HepG2 (cell line): ENCODE results near the gene RGP1. TPM values are rescaled to one million over a fixed set of nuclear protein-coding genes. Genes with fewer than 3 reads are reported as not detected.

ENCODE experiments used
- FOXK1 ChIP-seq: sonication (generic); formaldehyde crosslinking; IDR thresholded peaks from 2 replicates; pipeline ENCODE4 v1.4.0; 2020; ENCODE audit warnings: low read depth, missing genetic modification reagents, borderline replicate concordance
- GFI1 ChIP-seq: sonication (generic); formaldehyde crosslinking; IDR thresholded peaks from 2 replicates; pipeline ENCODE4 v1.5.0; 2020; ENCODE audit warnings: missing genetic modification reagents, mild to moderate bottlenecking, borderline replicate concordance
- KLF12 ChIP-seq: sonication (generic); formaldehyde crosslinking; IDR thresholded peaks from 2 replicates; pipeline ENCODE4 v1.4.0; 2020; ENCODE audit warnings: missing genetic modification reagents, borderline replicate concordance
- MAFK ChIP-seq, 2 experiments: IDR thresholded peaks in 1 of 2; conservative IDR thresholded peaks in 1 of 2; 2 replicates each; pipeline ENCODE4 v1.6.1; 2011; ENCODE audit warnings: improper control_type of control experiment in 2 of 2, low read length in 2 of 2
- TSC22D2 ChIP-seq: sonication (generic); formaldehyde crosslinking; IDR thresholded peaks from 2 replicates; pipeline ENCODE4 v1.5.1; 2020; ENCODE audit warnings: missing genetic modification reagents, mild to moderate bottlenecking, borderline replicate concordance
- ZFP82 ChIP-seq: sonication (generic); formaldehyde crosslinking; IDR thresholded peaks from 2 replicates; pipeline ENCODE4 v1.5.1; 2020; ENCODE audit warnings: mild to moderate bottlenecking, missing genetic modification reagents, borderline replicate concordance
- ZNF232 ChIP-seq: sonication (generic); formaldehyde crosslinking; IDR thresholded peaks from 2 replicates; pipeline ENCODE4 v1.4.0; 2020; ENCODE audit warnings: missing genetic modification reagents, borderline replicate concordance
- ZNF253 ChIP-seq: sonication (generic); formaldehyde crosslinking; IDR thresholded peaks from 2 replicates; pipeline ENCODE4 v1.8.0; 2022; ENCODE audit warnings: mild to moderate bottlenecking, missing genetic modification reagents, borderline replicate concordance
- polyA plus RNA-seq, 8 experiments: library from polyadenylated mRNA; depleted of rRNA in 3 of 8; stranded (reverse) in 7 of 8; unstranded in 1 of 8; fragments of >200 nt; fragmentation: Illumina TruSeq in 4 of 8; extraction: Trizol in 4 of 8; gene quantifications; 2 replicates each; pipeline versions ENCODE4 v1.2.1 to v1.2.3, GENCODE V29; 2011 to 2016; ENCODE audit warnings: low read depth in 4 of 8, missing spikeins in 1 of 8, mixed read lengths in 1 of 8; ENCODE audit not compliant: insufficient read depth in 1 of 8
- total RNA-seq, 5 experiments: library from RNA; depleted of rRNA; stranded (reverse); fragments of >200 nt; fragmentation: Illumina TruSeq; extraction: Trizol; gene quantifications; 2 replicates each; pipeline ENCODE4 v1.2.3, GENCODE V29; 2016; ENCODE audit warnings: low read depth in 1 of 5
- TF ChIP-seq, protein P1 (sequence below): sonication (generic); formaldehyde crosslinking; IDR thresholded peaks from 2 replicates; pipeline ENCODE4 v1.9.0; 2022; ENCODE audit warnings: missing genetic modification reagents, mild to moderate bottlenecking, borderline replicate concordance
- TF ChIP-seq, protein P2 (sequence below): IDR thresholded peaks from 2 replicates; pipeline ENCODE4 v1.6.1; 2016; ENCODE audit warnings: mild to moderate bottlenecking
- TF ChIP-seq, protein P3 (sequence below): sonication (generic); formaldehyde crosslinking; IDR thresholded peaks from 2 replicates; pipeline ENCODE4 v1.9.0; 2021; ENCODE audit warnings: missing genetic modification reagents, mild to moderate bottlenecking, borderline replicate concordance
- TF ChIP-seq, protein P4 (sequence below): IDR thresholded peaks from 2 replicates; pipeline ENCODE4 v1.6.1; 2012; ENCODE audit warnings: inconsistent platforms
- TF ChIP-seq, protein P5 (sequence below): sonication (generic); formaldehyde crosslinking; conservative IDR thresholded peaks from 2 replicates; pipeline ENCODE4 v1.4.0; 2020; ENCODE audit warnings: missing genetic modification reagents
- TF ChIP-seq, protein P6 (sequence below): IDR thresholded peaks from 2 replicates; pipeline ENCODE4 v1.6.1; 2016; ENCODE audit warnings: low read depth
- TF ChIP-seq, protein P7 (sequence below): sonication (generic); formaldehyde crosslinking; IDR thresholded peaks from 2 replicates; pipeline ENCODE4 v1.4.0; 2020; ENCODE audit warnings: mild to moderate bottlenecking, missing genetic modification reagents

The RGP1 gene
- total and polyA plus RNA-seq, 2 of the 13 experiments (the other 11 are each of a cell fraction or from before 2014, with no cell fraction given): 12.7 to 21.0 TPM

DNA sequence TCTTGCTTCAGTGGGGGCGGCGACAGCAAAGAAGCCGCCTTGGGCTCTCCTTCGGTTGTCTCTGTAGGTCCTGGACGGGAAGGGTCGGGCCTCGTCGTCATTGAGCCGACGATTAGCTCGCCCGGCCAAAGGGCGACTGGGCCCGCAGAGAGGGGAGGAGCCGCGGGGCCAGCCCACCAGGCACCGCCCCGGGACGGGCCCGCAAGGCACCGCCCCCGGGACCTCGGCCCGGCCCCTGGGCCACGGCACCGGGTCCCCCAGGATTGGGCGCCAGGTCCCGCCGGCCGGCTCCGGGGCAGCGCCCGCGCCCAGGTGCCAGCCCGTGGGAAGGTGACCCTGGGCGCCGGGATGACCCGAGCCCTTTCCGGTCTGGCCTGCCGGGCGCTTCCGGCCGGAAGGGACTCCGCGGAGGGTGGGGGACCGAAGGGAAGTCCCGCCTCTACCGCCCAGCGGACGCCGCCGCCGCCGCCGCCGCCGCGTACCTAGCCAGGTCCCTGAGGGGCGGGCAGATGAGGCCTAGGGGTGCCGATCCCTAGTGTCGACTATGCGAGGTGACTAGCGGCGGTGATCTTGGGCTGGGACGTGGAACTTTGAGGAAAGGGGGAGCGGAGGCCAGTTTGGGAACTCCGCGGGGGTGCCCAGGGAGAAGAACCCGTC lies at the start of gene RGP1, which contains the start of gene GBA2 (continued):
- TF ChIP-seq, protein P1, sequence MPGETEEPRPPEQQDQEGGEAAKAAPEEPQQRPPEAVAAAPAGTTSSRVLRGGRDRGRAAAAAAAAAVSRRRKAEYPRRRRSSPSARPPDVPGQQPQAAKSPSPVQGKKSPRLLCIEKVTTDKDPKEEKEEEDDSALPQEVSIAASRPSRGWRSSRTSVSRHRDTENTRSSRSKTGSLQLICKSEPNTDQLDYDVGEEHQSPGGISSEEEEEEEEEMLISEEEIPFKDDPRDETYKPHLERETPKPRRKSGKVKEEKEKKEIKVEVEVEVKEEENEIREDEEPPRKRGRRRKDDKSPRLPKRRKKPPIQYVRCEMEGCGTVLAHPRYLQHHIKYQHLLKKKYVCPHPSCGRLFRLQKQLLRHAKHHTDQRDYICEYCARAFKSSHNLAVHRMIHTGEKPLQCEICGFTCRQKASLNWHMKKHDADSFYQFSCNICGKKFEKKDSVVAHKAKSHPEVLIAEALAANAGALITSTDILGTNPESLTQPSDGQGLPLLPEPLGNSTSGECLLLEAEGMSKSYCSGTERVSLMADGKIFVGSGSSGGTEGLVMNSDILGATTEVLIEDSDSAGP (CRISPR knock-in tag): no peak; the same call in 1 of the 2 replicates
- no peak for TF ChIP-seq MAFK (conservative IDR thresholded peaks at IDR 0.05 in 1 of 2, IDR thresholded peaks at IDR 0.05 in 1 of 2; ENCODE audit: low read length in 2 of 2)
- TF ChIP-seq ZNF232 (CRISPR knock-in tag): no peak
- no peak for TF ChIP-seq ZNF253 (CRISPR knock-in tag)
- TF ChIP-seq, protein P2, sequence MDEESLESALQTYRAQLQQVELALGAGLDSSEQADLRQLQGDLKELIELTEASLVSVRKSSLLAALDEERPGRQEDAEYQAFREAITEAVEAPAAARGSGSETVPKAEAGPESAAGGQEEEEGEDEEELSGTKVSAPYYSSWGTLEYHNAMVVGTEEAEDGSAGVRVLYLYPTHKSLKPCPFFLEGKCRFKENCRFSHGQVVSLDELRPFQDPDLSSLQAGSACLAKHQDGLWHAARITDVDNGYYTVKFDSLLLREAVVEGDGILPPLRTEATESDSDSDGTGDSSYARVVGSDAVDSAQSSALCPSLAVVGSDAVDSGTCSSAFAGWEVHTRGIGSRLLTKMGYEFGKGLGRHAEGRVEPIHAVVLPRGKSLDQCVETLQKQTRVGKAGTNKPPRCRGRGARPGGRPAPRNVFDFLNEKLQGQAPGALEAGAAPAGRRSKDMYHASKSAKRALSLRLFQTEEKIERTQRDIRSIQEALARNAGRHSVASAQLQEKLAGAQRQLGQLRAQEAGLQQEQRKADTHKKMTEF (CRISPR knock-in tag): peak; percentile 73; the same call in 1 of the 2 replicates
- TF ChIP-seq, protein P3, sequence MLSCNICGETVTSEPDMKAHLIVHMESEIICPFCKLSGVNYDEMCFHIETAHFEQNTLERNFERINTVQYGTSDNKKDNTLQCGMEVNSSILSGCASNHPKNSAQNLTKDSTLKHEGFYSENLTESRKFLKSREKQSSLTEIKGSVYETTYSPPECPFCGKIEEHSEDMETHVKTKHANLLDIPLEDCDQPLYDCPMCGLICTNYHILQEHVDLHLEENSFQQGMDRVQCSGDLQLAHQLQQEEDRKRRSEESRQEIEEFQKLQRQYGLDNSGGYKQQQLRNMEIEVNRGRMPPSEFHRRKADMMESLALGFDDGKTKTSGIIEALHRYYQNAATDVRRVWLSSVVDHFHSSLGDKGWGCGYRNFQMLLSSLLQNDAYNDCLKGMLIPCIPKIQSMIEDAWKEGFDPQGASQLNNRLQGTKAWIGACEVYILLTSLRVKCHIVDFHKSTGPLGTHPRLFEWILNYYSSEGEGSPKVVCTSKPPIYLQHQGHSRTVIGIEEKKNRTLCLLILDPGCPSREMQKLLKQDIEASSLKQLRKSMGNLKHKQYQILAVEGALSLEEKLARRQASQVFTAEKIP: no peak
- no peak; the same call in 1 of the 2 replicates for TF ChIP-seq GFI1
- TF ChIP-seq FOXK1: peak; percentile 44; the same call in 1 of the 2 replicates
- TF ChIP-seq, protein P4, sequence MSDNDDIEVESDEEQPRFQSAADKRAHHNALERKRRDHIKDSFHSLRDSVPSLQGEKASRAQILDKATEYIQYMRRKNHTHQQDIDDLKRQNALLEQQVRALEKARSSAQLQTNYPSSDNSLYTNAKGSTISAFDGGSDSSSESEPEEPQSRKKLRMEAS: peak; percentile 62; the same call in 1 of the 2 replicates
- TF ChIP-seq, protein P5, sequence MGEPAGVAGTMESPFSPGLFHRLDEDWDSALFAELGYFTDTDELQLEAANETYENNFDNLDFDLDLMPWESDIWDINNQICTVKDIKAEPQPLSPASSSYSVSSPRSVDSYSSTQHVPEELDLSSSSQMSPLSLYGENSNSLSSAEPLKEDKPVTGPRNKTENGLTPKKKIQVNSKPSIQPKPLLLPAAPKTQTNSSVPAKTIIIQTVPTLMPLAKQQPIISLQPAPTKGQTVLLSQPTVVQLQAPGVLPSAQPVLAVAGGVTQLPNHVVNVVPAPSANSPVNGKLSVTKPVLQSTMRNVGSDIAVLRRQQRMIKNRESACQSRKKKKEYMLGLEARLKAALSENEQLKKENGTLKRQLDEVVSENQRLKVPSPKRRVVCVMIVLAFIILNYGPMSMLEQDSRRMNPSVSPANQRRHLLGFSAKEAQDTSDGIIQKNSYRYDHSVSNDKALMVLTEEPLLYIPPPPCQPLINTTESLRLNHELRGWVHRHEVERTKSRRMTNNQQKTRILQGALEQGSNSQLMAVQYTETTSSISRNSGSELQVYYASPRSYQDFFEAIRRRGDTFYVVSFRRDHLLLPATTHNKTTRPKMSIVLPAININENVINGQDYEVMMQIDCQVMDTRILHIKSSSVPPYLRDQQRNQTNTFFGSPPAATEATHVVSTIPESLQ: no peak
- no peak for TF ChIP-seq ZFP82
- 0 out of 2 replicates have a peak, but pooled peaks have one; percentile 86 for TF ChIP-seq TSC22D2 (CRISPR knock-in tag)
- TF ChIP-seq, protein P6, sequence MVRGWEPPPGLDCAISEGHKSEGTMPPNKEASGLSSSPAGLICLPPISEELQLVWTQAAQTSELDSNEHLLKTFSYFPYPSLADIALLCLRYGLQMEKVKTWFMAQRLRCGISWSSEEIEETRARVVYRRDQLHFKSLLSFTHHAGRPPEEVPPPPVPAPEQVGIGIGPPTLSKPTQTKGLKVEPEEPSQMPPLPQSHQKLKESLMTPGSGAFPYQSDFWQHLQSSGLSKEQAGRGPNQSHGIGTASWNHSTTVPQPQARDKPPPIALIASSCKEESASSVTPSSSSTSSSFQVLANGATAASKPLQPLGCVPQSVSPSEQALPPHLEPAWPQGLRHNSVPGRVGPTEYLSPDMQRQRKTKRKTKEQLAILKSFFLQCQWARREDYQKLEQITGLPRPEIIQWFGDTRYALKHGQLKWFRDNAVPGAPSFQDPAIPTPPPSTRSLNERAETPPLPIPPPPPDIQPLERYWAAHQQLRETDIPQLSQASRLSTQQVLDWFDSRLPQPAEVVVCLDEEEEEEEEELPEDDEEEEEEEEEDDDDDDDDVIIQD (CRISPR knock-in tag): no peak
- 0 out of 2 replicates have a peak, but pooled peaks have one; percentile 18 for TF ChIP-seq KLF12 (CRISPR knock-in tag)
- TF ChIP-seq, protein P7, sequence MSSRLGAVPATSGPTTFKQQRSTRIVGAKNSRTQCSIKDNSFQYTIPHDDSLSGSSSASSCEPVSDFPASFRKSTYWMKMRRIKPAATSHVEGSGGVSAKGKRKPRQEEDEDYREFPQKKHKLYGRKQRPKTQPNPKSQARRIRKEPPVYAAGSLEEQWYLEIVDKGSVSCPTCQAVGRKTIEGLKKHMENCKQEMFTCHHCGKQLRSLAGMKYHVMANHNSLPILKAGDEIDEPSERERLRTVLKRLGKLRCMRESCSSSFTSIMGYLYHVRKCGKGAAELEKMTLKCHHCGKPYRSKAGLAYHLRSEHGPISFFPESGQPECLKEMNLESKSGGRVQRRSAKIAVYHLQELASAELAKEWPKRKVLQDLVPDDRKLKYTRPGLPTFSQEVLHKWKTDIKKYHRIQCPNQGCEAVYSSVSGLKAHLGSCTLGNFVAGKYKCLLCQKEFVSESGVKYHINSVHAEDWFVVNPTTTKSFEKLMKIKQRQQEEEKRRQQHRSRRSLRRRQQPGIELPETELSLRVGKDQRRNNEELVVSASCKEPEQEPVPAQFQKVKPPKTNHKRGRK (CRISPR knock-in tag): no peak
